Upper lobe of right lung (tissue), 1 donor: ENCODE data around the gene SLC44A2. TPM values are rescaled to one million over a fixed set of nuclear protein-coding genes. Genes with fewer than 3 reads are reported as not detected.

Source experiments
- ATAC-seq: fragments of 200-7000 bp; cut with Tn5 transposase; one replicate; pipeline ENCODE4 v1.9.1; 2020; ENCODE audit warnings: mild to moderate bottlenecking, moderate library complexity
- DNase-seq: peaks from one replicate; pipeline ENCODE4 v3.0.0-alpha.2; 2020
- H3K27ac ChIP-seq: fragments of 200-600 bp; one replicate; pipeline ENCODE4 v1.8.0; 2022
- H3K27me3 ChIP-seq: fragments of 200-600 bp; one replicate; pipeline ENCODE4 v1.8.0; 2022; ENCODE audit warnings: mild to moderate bottlenecking
- H3K36me3 ChIP-seq: fragments of 200-600 bp; one replicate; pipeline ENCODE4 v1.8.0; 2022
- H3K4me1 ChIP-seq: fragments of 200-600 bp; one replicate; pipeline ENCODE4 v1.8.0; 2022
- H3K4me3 ChIP-seq: fragments of 200-600 bp; one replicate; pipeline ENCODE4 v1.8.0; 2022; ENCODE audit warnings: mild to moderate bottlenecking
- H3K9me3 ChIP-seq: fragments of 200-600 bp; one replicate; pipeline ENCODE4 v1.8.0; 2022
- intact Hi-C: fragments of 100-400 bp; cut with DNase I; formaldehyde crosslinking; loops from one replicate; pipeline ENCODE4 v1.11.0; 2022
- total RNA-seq: library from RNA; stranded (reverse); fragmentation: NEBNext Ultra II Directional; extraction: Animal tissue kit (Norgen Biotek cat#: 25700); gene quantifications from one replicate; pipeline ENCODE4 v1.2.1, GENCODE V29; 2021
- TF ChIP-seq, protein P1 (sequence below): fragments of 200-600 bp; IDR thresholded peaks from one replicate; pipeline ENCODE4 v1.8.0; 2022; ENCODE audit warnings: antibody characterized with exemption
- donor health status: DM: no; HTN: yes; CAD: no; lungs with severe emphysema.

Gene SLC44A2
- total RNA-seq, 1 donor from 2014 or later = 293 TPM

DNA sequence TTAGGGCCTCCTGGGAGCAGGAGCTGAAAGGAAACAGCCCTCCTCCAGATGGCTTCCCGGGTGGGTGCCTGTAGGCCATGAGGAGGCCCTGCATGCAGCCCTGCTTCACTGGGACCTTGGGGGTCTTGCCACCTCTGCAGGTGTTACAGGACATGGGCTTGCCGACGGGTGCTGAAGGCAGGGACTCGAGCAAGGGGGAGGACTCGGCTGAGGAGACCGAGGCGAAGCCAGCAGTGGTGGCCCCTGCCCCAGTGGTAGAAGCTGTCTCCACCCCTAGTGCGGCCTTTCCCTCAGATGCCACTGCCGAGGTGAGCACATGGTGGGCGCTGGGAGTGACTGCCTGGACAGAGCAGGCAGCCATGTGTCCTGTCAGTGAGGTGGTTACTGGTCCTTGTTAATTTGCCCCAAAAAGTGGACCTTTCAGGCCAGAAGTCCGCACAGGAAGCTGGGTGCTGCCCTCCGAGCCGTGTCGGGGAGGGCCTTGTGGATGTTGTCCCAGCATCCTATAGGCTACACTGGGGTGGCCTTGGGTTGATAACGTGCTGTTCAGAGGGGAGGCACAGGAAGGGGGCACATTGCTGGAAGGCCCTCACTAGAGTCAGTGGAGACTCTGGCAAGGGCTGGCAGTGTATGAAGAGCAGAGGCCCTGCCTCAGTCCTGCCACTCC is 57.2 kb downstream of the SLC44A2 start:
- no peaks in the 10 kb centered on the region for H3K27me3 ChIP-seq
- H3K4me1 ChIP-seq = no peaks in the 10 kb centered on the region
- no peak for ATAC-seq
- no peak overlapping the region for H3K4me3 ChIP-seq
- no peak for DNase-seq
- TF ChIP-seq, protein P1, sequence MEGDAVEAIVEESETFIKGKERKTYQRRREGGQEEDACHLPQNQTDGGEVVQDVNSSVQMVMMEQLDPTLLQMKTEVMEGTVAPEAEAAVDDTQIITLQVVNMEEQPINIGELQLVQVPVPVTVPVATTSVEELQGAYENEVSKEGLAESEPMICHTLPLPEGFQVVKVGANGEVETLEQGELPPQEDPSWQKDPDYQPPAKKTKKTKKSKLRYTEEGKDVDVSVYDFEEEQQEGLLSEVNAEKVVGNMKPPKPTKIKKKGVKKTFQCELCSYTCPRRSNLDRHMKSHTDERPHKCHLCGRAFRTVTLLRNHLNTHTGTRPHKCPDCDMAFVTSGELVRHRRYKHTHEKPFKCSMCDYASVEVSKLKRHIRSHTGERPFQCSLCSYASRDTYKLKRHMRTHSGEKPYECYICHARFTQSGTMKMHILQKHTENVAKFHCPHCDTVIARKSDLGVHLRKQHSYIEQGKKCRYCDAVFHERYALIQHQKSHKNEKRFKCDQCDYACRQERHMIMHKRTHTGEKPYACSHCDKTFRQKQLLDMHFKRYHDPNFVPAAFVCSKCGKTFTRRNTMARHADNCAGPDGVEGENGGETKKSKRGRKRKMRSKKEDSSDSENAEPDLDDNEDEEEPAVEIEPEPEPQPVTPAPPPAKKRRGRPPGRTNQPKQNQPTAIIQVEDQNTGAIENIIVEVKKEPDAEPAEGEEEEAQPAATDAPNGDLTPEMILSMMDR = no peak
- intact Hi-C loops = no loop called here
- H3K9me3 ChIP-seq = no peaks in the 10 kb centered on the region
- peaks cover 100% of the 10 kb centered on the region for H3K36me3 ChIP-seq
- no peak overlapping the region for H3K27ac ChIP-seq

DNA sequence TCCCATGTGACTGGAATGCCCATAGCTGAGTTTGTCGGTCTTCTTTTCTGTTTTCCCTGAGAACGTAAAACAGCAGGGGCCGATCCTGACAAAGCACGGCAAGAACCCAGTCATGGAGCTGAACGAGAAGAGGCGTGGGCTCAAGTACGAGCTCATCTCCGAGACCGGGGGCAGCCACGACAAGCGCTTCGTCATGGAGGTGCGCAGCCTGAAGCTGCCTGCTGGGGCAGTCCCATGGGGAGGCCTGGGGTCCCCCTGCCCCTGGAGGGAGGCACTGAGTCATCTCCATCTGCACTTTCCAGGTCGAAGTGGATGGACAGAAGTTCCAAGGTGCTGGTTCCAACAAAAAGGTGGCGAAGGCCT is 57.7 kb downstream of the SLC44A2 start:
- H3K4me3 ChIP-seq = no peak overlapping the region
- no peaks in the 10 kb centered on the region for H3K4me1 ChIP-seq
- no peak overlapping the region for H3K27ac ChIP-seq
- no peaks in the 10 kb centered on the region for H3K9me3 ChIP-seq
- intact Hi-C loops = no loop called here
- DNase-seq (no peak), ATAC-seq (no peak)
- H3K27me3 ChIP-seq = no peaks in the 10 kb centered on the region
- TF ChIP-seq, protein P1 = no peak
- H3K36me3 ChIP-seq = peaks cover 100% of the 10 kb centered on the region

DNA sequence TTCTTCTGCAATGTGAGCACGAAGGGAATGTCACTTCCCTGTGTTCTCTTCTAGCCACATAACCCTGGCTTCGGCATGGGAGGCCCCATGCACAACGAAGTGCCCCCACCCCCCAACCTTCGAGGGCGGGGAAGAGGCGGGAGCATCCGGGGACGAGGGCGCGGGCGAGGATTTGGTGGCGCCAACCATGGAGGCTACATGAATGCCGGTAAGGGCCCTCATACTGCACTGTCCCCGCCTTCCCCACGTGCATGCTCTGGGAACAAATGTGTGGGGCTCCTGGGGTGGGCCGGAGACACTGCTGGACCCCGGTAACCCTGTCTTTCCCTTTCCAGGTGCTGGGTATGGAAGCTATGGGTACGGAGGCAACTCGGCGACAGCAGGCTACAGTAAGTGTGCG is 58.2 kb downstream of the SLC44A2 start:
- intact Hi-C loops = no loop called here
- TF ChIP-seq, protein P1 = no peak
- Histone ChIP-seq H3K36me3 (peaks cover 100% of the 10 kb centered on the region), H3K27ac (no peak overlapping the region), H3K9me3 (no peaks in the 10 kb centered on the region), H3K4me3 (no peak overlapping the region), H3K4me1 (no peaks in the 10 kb centered on the region), H3K27me3 (no peaks in the 10 kb centered on the region)
- DNase-seq = no peak
- no peak for ATAC-seq

DNA sequence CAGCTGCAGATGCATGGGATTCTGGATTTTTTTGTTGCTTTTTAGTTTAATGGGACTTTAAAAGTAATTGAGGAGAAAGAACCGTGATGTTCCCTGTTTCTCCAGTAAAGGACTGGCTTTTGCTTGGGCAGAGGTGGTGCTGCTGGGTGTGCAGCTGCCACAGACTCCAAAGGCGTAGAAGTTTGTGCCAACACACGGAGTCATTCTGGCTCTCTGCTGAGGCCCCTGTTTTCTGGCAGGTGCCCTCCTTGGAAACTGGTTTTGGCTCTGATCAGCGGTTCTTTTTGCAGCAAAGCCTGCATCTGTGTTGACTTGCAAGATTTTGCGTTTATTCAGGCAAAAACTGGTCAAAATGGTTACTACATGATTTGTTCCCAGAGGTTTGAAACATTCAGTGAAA is 59.9 kb downstream of the SLC44A2 start:
- DNase-seq (no peak), ATAC-seq (no peak)
- Histone ChIP-seq H3K4me3 (no peak overlapping the region), H3K27ac (no peak overlapping the region), H3K27me3 (no peaks in the 10 kb centered on the region), H3K4me1 (no peaks in the 10 kb centered on the region), H3K36me3 (peaks cover 100% of the 10 kb centered on the region), H3K9me3 (no peaks in the 10 kb centered on the region)
- intact Hi-C loops = no loop called here
- TF ChIP-seq, protein P1 = no peak

DNA sequence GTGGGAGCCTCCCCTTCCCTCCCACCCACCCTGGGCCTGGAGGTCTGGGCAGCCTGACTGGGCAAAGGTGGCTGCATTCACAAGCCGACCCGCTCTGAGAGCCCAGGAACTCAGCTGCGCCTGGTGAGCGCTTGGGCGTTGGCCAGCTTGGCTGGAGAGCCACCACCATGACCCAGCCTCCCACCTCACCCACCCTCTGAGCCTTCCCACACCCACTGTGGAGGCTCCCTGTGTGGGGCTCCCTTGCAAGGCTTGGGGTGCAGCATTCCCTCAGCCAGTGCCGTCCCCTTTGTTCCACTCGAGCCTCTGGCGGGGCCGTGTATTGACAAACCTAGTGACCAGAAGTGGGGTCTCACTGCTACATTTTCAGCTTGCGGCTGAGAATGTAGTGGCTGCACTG is 60.8 kb downstream of the SLC44A2 start:
- Histone ChIP-seq H3K9me3 (no peaks in the 10 kb centered on the region), H3K4me1 (no peaks in the 10 kb centered on the region), H3K27me3 (no peaks in the 10 kb centered on the region), H3K27ac (no peak overlapping the region), H3K4me3 (no peak overlapping the region), H3K36me3 (peaks cover 100% of the 10 kb centered on the region)
- intact Hi-C loops = no loop called here
- no peak for ATAC-seq
- no peak for DNase-seq
- TF ChIP-seq, protein P1 = no peak
